SKM-1 (cell line): Measurements from ENCODE around the gene TMEM156.
"Not testable (repeated sequence)": the region's sequence is repeated elsewhere in the genome, so short reads cannot be mapped to it uniquely, and the experiment has no call there.

Experiments used
- DNase-seq: peaks from one replicate; lab custom pipeline; 2025; ENCODE audit not compliant: unreplicated experiment; lab: John Stamatoyannopoulos, UW

Gene TMEM156

GRCh38 chr4:39043861-39044363 is 11.7 kb upstream of the TMEM156 start:
- no peak for DNase-seq

- DNase-seq, result no peak
Observed at GRCh38 chr4:39043058-39043860, 11.1 kb upstream of the TMEM156 start.

- DNase-seq, result no peak
Observed at GRCh38 chr4:39042366-39042765, 10.2 kb upstream of the TMEM156 start.

GRCh38 chr4:39039108-39039507 is 6.9 kb upstream of the TMEM156 start:
- no peak for DNase-seq

GRCh38 chr4:39037941-39038340 is 5.7 kb upstream of the TMEM156 start:
- no peak for DNase-seq

DNA sequence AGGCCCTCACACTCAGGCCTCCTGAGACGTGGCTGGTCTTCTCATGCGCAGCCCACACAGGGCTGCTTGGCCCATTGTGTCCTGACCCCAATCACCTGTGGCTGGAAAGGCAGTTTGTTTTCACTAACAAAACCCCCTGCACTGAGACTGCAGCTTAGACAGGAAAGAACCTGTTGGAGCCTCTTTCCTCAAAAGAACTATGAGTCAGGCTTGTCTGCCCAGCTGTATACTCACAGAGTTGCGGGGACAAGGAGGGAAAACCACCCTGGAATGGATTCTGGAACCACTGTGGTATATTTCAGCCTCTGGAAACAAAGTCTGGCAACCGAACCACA is 5.2 kb upstream of the TMEM156 start:
- no peak for DNase-seq

GRCh38 chr4:39036172-39036571 is 4.0 kb upstream of the TMEM156 start:
- DNase-seq, result no peak

DNA sequence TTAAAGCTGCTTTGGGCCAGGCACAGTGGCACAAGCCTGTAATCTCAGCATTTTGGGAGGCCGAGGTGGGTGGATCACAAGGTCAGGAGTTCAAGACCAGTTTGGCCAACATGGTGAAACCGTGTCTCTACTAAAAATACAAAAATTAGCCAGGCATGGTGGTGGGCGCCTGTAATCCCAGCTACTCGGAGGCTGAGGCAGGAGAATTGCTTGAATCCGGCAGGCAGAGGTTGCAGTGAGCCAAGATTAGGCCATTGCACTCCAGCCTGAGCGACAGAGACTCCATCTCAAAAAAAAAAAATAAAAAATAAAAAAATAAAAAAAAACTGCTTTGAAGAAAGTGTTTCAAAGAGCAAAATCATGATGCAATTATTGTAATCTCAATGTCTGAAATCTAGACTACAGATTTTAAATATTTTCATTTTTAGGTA is 604 bp downstream of the TMEM156 start:
- not testable (repeated sequence) for DNase-seq

DNA sequence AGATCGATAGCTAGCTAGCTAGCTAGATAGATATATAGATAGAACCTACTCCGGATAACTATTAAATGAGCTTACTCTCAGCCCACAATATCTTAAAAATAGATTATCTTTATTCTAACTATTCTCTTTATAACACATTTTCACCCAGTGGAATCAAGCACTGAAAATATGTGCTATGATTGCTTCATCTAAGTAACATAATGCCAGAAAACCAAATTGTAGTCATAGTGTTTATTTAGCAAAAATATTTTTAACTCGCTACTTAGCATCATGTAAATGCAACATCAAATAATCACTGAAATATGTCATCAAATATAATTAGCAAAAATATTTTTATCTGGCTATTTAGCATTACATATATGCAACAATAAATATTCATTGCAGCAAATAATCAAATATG is 1.5 kb downstream of the TMEM156 start:
- no peak for DNase-seq

- no peak for DNase-seq
Observed at GRCh38 chr4:39029752-39030694, 2.2 kb downstream of the TMEM156 start.

- DNase-seq, result no peak
Observed at GRCh38 chr4:39026096-39026495, 6.1 kb downstream of the TMEM156 start.

DNA sequence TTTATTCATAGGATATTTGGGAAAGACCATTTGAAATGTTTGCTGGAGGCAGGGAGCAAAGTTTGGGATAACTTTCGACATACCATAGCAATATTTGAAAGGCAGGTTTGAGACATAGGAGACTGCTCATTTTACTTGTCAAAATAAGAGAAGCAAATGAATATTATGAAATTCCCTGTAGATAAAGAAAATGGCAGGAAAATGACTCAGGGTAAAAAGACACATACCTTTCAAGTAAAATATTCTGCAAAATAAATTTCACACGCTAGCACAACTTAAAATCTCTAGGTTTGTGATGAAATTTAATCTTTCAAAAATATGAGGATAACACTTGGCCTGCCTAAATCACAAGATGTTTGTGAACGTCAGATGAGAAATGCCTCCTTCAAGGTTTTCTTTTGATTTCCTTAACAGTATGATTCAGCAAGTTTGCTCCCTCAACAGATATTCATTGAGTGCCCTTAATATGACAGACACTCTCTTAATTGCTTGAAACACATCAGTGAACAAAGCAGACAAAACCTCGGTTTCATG is 6.6 kb downstream of the TMEM156 start:
- no peak for DNase-seq

DNA sequence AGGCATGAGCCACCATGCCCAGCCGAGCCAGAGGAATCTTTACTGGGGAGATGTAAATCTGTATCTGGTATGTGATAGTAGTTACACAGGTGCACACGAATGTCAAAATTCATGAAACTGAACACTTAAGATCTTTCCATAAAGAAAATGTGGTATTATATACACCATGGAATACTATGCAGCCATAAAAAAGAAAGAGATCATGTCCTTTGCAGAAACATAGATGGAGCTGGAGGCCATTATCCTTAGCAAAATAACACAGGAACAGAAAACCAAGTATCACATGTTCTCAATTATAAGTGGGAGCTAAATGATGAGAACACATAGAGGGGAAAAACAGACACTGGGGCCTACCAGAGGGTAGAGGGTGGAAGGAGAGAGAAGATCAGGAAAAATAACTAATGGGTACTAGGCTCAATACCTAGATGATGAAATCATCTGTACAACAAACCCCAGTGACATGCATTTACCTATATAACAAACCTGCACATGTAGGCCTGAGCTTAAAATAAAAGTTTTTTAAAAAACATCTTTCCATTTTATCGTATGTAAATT is 7.8 kb downstream of the TMEM156 start:
- no peak for DNase-seq

DNA sequence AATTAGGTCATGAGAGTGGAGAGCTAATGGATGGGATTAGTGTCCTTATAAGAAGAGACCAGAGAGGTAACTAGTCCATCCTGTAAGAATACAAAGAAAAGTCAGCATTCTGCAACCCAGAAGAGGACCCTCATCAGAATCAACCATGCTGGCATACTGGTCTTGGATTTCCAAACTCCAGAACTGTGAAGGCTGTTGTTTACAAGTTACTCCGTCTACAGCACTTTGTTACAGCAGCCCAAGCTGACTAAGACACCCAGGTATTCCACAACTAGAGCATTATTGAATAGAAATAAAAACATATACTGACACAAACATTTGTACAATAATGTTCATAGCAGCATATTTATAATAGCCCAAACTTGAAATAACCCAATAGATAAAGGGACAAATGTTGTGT is 9.2 kb downstream of the TMEM156 start:
- DNase-seq, result no peak

GRCh38 chr4:39022241-39022640 is 10.0 kb downstream of the TMEM156 start:
- DNase-seq, result no peak

- DNase-seq, result no peak
Observed at GRCh38 chr4:39021631-39022030, 10.6 kb downstream of the TMEM156 start.

- DNase-seq, result no peak
Observed at GRCh38 chr4:39020130-39020529, 12.1 kb downstream of the TMEM156 start.

DNA sequence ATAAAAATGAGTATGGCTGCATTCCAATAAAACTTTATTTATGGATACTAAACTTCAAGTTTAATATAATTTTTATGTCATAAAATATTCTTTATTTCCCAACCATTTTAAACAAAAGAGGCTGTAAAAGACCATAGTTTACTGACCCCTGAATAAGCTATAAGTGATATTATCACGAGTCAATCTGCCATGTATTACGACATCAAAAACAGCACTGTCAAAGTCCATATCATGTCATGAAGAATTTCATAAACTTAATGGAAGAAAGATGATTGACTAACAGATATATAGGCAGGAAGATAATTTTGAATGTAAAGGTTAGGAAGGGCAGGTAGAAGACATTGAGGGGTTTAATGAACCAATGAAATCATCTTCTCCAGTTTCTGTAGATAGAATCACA is 18.2 kb downstream of the TMEM156 start:
- DNase-seq, result no peak

DNA sequence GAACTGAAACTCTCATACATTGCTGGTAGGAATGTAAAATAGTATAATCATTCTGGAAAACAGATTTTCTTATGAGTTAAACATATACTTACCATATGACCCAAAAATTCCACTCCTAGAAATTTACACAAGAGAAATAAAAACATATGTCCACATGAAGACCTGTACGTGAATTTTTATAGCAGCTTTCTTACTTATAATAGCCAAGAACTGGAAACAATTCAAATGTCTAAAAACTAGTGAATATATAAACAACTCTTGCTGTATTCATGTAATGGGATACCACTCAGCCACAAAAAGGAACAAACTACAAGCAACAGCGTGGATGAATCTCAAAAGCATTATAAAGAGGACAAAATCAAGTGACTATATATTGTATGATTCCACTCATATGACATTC is 27.5 kb downstream of the TMEM156 start:
- no peak for DNase-seq

DNA sequence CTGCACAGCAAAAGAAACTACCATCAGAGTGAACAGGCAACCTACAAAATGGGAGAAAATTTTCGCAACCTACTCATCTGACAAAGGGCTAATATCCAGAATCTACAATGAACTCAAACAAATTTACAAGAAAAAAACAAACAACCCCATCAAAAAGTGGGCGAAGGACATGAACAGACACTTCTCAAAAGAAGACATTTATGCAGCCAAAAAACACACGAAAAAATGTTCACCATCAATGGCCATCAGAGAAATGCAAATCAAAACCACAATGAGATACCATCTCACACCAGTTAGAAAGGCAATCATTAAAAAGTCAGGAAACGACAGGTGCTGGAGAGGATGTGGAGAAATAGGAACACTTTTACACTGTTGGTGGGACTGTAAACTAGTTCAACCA is 30.2 kb downstream of the TMEM156 start:
- DNase-seq, result not testable (repeated sequence)

DNA sequence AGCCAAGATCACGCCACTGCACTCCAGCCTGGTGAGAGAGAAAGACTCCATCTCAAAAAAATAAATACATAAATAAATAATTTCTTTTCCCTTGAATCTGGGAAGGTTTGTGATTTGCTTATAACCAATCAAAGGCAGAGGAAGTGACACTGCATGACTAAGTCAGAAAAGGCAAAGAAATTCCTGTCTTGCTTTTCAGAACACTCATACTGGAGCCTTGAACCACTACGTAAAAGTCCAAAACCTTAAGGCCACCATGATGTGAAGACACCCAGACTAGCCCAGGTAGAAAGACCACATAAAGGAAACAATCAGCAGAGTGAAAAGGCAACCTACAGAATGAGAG is 36.6 kb downstream of the TMEM156 start:
- DNase-seq, result no peak

- no peak for DNase-seq
Observed at GRCh38 chr4:38994135-38994534, 38.1 kb downstream of the TMEM156 start.
